GM19468 (cell line): Measurements from ENCODE around the gene PLEKHG4B.
A peak's percentile ranks its signal among the peaks of the same experiment; 100 is the strongest.
"Not testable (repeated sequence)": the region's sequence is repeated elsewhere in the genome, so short reads cannot be mapped to it uniquely, and the experiment has no call there.

Experiments
- ATAC-seq: cut with Tn5 transposase; IDR thresholded peaks from one replicate; pipeline ENCODE4 v1.9.1; 2021; ENCODE audit warnings: mild to moderate bottlenecking, moderate library complexity, moderate number of reproducible peaks; ENCODE audit not compliant: unreplicated experiment; ENCODE audit errors: extremely low read depth

PLEKHG4B gene

DNA sequence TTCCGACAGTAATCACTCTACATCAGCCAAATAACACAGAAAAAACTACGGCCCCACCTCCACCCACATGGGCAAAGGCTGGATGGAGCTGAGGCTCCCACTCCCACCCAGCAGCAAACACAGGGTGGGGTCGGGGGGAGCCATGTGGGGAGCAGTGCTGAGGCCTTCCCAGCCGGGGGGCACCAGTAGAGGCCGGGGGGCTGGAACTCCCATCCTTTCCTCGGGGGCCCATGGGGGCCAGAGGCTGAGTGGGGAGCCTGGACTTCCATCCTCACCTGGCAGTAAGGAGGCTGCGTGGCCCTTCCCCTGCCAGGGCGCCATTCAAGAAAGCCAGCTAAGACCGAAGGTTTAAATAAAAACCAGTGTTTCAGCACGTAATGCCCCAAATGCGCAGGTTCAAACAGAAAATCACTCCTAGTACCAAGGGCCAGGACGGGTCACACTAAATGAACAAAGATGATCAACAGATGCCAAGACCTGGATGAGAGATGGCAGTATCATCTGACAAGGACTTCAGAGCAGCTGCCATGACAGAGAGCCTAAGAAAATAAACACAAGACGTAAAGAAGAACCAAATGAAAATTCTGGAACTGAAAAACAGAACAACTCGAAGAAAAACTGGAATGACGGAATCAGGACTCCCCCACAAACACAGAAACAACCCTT is 116.6 kb downstream of the PLEKHG4B start:
- ATAC-seq: no peak

DNA sequence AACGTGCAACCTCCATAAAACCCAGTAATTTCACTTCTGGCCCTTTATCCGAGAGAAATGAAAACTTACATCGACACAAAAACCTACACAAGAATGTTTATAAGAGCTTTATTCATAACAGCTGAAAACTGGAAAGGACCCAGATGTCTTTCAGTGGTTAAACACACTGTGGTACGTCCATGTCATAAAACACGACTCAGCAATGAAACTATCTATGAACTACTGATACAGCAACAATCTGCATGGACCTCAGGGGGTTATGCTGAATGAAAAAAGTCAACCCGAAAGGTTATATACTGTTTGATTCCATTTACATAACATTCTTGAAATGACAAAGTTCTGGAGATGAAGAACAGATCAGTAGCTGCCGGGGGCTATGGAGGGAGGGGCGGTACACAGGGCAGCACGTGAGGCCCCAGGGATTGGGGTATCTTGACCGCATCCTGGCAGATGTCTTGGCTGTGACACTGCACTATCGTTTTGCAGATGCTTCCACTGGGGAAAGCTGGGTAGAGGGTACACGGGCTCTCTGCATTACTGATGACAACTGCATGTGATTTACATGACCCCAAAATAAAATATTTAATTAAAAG is 121.9 kb downstream of the PLEKHG4B start:
- no peak for ATAC-seq

DNA sequence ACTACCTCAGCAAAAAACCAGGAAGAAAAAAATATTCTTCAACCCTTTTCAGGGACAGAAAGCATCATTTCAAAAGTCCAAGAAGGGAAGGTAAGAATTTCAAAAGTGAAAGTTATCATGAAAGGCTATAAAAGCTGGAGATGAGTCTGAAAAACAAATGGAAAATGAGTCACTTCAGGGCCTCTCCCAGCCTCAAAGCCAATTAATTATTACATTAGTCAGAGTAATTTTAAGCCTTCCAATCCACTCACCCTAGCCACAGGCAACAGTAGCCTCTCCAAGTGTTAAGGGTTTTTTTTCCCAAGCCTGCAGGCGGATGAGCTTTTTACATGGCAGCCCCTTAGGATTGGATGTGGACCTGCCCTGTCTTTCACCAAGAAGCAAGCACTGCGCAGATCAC is 123.3 kb downstream of the PLEKHG4B start:
- not testable (repeated sequence) for ATAC-seq

DNA sequence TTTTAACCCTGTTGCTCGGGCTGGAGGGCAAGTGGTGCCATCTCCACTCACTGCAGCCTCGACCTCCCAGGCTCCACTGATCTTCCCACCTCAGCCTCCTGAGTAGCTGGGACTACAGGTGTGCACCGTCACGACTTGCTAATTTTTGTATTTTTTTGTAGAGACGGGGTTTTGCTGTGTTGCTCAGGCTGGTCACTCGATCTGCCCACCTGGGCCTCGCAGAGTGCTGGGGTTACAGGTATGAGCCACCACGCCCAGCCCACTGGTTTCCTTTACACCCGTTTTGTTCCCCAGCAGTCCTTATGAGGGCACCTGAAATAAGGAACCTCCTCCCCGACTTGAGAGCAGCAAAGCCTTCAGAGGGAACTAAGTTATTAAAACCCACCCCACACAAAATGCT is 124.1 kb downstream of the PLEKHG4B start:
- not testable (repeated sequence) for ATAC-seq

DNA sequence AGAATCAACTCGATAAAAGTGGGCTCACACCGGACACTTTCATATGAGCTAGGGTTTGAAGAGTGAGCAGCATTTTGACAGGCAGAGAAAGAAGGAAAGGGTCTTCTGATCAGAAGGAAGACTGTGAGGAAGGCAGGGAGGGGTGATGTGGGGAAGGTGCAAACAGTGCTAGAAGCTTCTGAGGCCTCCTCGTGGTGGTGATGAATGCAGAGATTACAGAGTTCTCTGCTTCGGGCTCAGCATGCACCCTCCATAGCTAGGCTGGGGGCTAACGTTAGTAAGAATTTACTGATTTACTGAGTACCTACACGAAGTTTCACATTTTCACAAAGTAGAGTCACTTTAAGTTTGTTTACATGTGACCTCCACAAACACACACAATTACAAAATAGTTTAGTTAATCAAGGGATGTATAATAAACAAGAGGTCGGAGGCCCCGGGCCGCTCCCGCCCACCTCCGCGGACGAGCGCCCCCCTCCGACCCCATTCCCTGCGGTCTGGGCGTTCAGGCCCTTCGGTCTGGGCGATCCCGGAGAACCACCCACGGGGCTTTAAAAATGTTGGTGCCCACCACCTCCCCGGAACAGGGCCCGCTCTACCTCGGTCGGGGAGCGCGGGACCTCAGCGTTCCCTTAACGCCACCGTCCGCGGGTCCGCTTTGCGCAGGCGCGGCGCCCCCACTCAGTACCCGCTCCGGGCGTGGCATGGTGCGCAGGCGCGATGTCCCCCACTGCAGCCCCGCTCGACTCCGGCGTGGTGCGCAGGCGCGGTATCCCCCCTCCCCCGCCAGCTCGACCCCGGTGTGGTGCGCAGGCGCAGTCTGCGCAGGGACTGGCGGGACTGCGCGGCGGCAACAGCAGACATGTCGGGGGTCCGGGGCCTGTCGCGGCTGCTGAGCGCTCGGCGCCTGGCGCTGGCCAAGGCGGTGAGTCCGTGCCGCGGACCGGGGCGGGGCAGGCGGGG is 125.8 kb downstream of the PLEKHG4B start, which contains the start of the genes CCDC127 and SDHA:
TSS of gene CCDC127 (minus strand) at position 660 of the 963 bp plus-strand sequence. CDS start 1,304 bp downstream, outside the sequence.
TSS of gene SDHA (plus strand) at position 827 of the 963 bp plus-strand sequence. CDS start at position 863, 36 bp downstream.
- ATAC-seq: peak; percentile 61

DNA sequence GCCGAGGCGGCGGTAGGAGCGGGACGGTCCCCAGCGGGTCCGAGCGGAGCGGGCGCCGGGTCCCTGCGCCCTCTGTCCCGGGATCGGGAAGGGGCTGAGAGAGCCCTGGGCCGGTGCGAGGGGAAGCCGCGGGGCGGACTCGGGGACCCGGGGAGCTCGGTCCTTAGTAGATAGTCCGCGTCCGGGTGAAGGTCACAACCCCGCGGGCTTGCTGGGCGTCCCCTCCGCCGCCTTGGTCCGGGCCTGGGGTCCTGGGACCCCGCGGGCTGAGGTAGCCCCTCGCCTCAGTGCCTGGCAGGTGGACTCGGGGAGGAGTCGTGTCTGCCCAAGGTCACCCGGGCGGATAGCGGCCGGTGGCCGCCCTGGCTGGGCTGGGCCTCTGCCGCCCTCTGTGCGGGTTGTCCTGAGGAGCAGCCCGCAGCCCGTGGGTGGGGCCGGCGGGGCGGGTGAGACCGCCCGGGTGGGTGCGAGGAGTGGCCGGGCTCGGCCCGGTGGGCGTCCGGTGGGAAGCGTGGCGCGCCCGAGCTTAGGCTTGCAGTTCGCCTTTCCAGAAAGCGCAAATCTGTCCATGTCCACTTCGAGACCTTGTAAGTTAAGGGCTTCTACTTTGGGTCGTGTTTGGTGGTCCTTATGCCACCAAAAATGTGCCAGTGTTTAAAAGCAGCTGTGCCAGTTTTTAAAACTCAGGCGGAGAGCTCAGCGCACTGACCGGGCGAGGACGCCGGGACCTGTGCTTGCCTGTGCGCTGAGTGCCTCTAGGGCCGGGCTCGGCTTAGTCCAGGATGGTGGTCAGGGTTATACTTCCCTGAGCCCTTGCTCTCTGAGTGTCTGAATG is 126.7 kb downstream of the PLEKHG4B start:
- no peak for ATAC-seq

DNA sequence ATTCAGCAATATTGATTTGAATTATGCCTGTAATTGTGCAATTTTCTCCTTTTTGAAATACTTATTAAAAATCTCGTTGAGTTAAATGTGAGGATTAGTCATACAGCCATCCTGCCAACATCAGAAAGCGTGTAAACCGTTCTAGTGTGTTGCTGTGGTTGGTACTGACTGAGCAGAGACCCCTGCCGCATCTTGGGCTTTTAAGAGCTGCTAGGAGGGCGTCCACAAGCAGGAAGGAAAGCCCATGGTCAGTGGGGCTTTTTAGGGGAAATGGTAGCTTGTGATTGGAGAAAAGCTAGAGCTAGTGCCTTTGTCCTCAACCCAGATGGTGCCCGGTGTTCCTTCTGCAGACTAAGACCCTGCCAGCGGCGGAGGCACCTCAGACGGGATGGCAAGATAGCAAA is 127.5 kb downstream of the PLEKHG4B start:
- ATAC-seq: no peak

DNA sequence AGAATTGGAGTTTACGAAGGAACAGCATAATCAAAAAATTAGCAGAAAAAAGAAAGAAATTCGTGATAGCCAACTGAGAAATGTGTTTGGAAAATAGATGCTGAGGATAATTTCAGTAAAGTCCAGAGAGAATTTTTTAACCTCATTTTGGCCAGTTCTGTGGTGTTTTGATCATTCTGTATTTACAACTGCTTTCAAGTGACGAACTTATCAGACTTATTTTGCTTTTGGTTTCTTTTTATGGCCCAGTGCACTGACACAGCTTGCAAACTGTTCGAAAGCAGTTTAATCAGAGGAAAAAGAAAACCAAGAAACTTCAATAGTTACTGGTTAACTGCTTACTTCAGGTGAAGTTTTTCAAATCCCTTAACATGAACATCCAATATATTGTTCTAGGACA is 128.0 kb downstream of the PLEKHG4B start:
- ATAC-seq: no peak

DNA sequence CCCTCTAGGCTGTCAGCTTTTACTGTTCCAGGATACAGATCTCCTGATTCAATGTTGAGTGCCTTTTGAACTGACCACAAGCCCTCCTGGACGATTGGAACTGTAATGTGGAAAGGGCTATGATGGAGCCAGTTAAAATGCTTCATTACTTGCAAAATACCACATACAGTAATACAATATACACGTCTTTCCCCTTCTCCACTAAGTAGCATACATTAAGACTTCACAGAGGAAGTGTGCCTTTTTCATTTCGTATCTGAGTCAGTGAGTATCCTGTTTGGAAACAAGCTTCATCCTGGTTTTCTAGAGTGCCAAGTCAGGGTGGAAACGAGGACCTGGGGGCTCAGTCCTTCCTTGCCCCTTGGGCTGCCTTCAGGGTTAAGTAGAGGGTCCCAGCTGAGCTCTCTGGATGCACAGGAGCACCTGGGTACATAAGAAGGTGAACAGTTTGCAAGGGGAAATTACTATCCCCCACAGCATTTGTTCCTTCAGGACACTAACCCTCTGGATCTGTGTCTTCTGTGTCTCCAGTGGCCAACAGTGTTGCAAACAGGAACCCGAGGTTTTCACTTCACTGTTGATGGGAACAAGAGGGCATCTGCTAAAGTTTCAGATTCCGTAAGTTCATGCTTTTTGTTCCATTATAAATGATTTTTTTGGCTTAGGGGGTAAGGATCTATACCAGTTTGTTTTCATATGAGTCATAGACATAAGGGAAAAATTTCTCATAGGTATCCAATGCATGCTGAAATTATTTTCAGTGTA is 131.2 kb downstream of the PLEKHG4B start:
- ATAC-seq: not testable (repeated sequence)

DNA sequence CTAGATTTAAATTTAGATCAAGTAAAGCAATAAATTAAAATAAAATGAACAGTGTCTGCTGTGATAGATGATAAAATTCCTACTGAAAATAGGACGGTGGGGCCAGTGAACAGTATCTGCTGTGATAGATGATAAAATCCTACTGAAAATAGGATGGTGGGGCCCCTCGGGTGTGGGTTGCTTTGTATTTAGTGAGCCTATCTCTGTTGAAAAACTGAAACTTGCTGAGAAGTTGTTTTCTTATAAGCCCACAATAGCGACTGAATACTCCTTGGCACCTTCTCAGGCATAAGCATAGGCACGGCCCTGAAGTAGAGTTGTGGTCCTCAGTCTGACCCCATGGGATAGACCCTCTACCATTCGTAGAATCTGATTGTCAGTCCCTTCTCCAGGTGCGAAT is 131.8 kb downstream of the PLEKHG4B start:
- no peak for ATAC-seq

DNA sequence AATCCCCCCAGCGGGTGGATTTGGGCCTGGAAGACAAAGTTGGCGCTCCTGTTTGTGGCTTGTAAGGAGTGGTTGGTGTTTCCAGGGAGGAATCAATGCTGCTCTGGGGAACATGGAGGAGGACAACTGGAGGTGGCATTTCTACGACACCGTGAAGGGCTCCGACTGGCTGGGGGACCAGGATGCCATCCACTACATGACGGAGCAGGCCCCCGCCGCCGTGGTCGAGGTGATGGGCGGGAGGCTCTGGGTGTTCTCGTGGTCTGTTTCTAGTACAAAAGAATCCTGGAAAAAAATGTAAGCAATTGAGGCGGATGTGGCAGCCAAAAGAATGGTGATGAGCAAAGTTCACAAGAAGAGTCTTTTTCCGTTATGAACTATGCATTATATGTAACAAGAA is 133.4 kb downstream of the PLEKHG4B start:
- no peak for ATAC-seq

DNA sequence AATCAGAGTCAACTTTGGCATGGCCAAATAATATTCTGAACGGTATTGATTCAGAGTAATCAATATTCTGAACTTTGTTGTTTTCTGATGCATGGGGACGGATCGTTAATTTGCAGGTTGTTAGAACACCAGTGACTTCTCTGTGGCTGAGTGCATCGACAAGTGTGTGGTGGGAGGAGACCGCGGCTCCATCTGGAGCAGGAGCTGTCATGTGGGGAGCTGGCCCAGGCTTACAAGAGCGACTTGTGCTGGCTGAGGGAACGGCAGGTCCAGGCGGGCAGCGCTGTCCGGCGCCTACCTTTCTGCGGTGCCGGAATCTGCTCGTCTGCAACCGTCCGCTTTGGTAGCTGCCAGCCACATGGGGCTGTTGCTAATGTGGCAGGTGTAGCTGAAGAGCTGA is 135.4 kb downstream of the PLEKHG4B start:
- ATAC-seq: not testable (repeated sequence)

DNA sequence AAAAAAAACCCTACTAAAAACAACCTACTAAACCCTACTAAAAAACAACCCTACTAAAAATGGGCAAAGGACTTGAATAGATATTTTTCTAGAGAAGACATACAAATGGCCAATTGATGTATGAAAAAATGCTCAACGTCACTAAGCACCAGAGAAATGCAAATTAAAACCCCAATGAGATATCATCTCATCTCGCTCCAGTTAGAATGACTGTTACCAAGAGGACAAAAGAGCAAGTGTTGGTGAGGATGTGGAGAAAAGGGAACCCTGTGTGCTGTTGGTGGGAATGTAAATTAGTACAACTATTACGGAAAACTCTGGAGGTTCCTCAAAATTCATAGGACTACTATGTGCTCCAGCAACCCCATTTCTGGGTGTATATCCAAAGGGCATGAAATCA is 136.9 kb downstream of the PLEKHG4B start:
- no peak for ATAC-seq

DNA sequence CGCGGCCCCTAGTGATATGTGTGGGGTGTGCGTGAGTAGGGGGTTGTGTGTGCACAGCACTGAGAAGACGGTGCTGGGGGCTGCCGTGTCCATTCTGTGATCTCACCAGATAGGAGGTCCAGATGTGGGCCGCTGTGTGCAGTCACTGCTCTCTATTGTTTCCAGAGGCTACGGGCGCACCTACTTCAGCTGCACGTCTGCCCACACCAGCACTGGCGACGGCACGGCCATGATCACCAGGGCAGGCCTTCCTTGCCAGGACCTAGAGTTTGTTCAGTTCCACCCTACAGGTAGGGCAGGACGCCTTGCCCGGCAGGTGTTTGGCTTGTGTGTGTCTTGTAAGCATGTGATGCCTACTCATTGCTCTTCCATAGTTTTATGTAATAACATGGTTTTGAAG is 138.7 kb downstream of the PLEKHG4B start:
- ATAC-seq: no peak

DNA sequence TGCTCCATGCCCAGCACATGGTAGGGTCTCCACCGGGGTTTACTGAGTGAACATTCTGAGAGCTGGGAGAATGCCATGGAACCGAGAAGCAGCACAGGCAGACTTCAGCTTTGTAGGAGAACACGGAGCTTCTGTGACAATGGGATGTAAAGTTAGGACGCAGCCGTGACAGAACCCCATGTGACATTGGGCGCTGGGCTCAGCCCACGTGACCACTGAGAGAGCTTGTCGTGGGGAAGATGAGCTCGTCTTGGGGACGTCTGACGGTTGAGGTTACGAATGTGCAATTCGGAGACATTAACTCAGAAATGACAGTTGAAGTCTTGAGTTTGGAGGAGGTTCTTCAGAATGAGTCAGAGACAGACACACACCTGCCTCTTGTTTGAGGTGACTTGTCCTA is 139.7 kb downstream of the PLEKHG4B start:
- ATAC-seq: no peak

DNA sequence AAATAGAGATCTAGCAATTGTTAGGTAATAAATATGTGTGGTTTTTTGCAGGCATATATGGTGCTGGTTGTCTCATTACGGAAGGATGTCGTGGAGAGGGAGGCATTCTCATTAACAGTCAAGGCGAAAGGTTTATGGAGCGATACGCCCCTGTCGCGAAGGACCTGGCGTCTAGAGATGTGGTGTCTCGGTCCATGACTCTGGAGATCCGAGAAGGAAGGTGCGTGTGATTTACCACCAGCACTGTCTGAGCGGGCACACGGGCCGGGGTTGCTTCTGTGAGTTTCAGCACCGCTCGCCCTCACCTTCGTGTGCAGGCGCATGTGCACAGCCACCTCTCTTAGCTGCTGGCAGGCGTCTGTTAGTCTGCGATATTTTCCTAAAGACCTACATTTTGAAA is 141.5 kb downstream of the PLEKHG4B start:
- ATAC-seq: not testable (repeated sequence)

DNA sequence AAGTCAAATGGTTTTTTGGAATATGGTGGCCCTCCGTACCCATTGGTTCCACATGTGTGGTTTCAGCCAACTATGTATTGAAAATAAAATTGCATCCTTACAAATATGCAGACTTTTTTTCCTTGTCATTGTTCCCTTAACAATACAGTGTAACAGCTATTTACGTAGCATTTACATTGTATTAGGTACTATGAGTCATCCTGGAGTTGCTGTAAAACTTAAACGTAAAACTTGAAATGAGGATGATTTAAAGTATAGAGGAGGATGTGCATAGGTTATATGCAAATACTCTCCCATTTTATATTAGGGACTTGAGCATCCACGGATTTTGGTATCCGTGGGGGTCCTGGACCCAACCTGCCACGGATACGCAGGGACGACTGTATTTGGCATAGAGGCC is 142.5 kb downstream of the PLEKHG4B start:
- ATAC-seq: no peak

DNA sequence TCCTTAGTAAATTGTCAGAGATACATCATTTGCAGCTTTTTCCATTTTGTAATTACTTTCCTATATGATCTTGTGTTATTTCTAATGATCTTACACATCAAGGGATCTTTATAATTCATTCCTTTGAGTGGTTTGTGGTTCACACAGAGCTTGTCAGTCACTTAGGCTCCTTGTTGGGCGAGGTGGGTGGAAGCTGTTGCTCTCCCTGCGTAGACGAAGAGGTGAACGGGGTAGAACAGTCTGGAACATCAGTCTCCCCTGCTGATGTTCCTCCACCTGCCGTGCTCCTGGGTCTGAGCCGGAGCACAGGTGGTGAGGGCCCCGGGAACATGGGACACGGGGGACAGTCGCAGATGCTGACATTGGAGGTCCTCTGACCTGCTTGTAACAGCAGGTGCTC is 143.6 kb downstream of the PLEKHG4B start:
- ATAC-seq: not testable (repeated sequence)

DNA sequence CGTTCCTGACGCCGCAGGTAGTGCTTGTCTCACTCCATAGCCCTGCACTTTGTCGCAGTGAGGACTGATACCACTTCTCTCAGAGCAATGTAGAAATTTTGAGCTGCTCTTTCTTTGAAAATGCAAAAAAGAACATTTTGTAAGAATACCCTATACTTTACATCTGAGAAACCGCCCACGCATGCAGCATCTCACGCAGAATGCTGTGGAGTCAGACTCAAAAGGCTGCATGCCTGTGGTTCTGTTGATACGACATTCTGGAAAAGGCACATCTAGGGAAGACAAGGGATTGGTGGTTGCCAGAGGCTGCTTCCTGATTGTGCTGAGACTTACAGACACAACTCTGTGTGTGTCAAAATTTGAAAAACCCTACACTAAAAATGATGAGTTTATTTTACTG is 146.0 kb downstream of the PLEKHG4B start:
- not testable (repeated sequence) for ATAC-seq
